K562 (cell line): ENCODE measurements around the gene FBXO10. TPM values are rescaled to one million over a fixed set of nuclear protein-coding genes. Genes with fewer than 3 reads are reported as not detected.
A peak's percentile ranks its signal among the peaks of the same experiment; 100 is the strongest.

Source experiments
- ATAC-seq: fragments of 200-7000 bp; cut with Tn5 transposase; 3 replicates; pipeline ENCODE4 v1.9.1; 2020; ENCODE audit warnings: moderate library complexity
- BruUV-seq: library from RNA; stranded (reverse); fragments of 400-500 nt; replicated peaks from 2 replicates; lab custom pipeline; 2021; lab: Mats Ljungman, UMichigan
- CTCF ChIA-PET: fragments of 300-600 bp; formaldehyde crosslinking; extraction: SDS; loops from one replicate; lab custom pipeline; 2021; ENCODE audit warnings: low intra/inter-chr PET ratio; lab: Yijun Ruan, JAX
- POLR2A ChIA-PET: fragments of 300-600, 350-650 bp; sonication (Branson Sonifier 250); formaldehyde crosslinking; extraction: SDS; loops from one replicate; lab custom pipeline; 2021; ENCODE audit warnings: antibody characterized with exemption, inconsistent platforms; lab: Yijun Ruan, JAX
- DNase-seq, 4 experiments: peaks; one replicate each; pipeline versions ENCODE4 v3.0.0 to v3.0.0-alpha.2; 2011 to 2018; ENCODE audit warnings: low spot score in 3 of 4, mixed read lengths in 3 of 4; ENCODE audit errors: extremely low read depth in 1 of 4
- FAIRE-seq: peaks from 2 replicates; lab custom pipeline; 2011; peaks lifted over from hg19 to GRCh38; lab: Jason Lieb, UNC
- H2AFZ ChIP-seq: 2 replicates; pipeline ENCODE4 v1.6.0; 2011; ENCODE audit warnings: low read depth, low read length, control low read depth, inconsistent platforms
- H3K27ac ChIP-seq: fragments of 200-600 bp; 3 replicates; pipeline ENCODE4 v1.8.0; 2011; ENCODE audit warnings: low read depth, mild to moderate bottlenecking, control low read depth, inconsistent platforms, low read length, moderate library complexity, mixed read lengths; ENCODE audit errors: extremely low read depth
- H3K27me3 ChIP-seq, 2 experiments: fragments of 300-600 bp in 1 of 2; 2 replicates in 1 of 2; 3 replicates in 1 of 2; pipeline versions ENCODE4 v1.6.0 to v1.8.0; 2011; ENCODE audit warnings: inconsistent platforms in 2 of 2, low read length in 2 of 2, mild to moderate bottlenecking in 1 of 2, mixed read lengths in 1 of 2, moderate library complexity in 1 of 2; ENCODE audit not compliant: control insufficient read depth in 2 of 2, insufficient read depth in 2 of 2
- H3K36me3 ChIP-seq: fragments of 300-600 bp; 3 replicates; pipeline ENCODE4 v1.8.0; 2011; ENCODE audit warnings: mild to moderate bottlenecking, low read length, inconsistent platforms; ENCODE audit not compliant: control insufficient read depth, insufficient read depth
- H3K4me1 ChIP-seq, 2 experiments: fragments of 200-600 bp in 1 of 2; replicated peaks in 1 of 2; 2 replicates in 1 of 2; 3 replicates in 1 of 2; pipeline versions ENCODE4 v1.5.1 to v1.8.0; 2011; ENCODE audit warnings: inconsistent platforms in 2 of 2, low read length in 2 of 2, mild to moderate bottlenecking in 1 of 2, mixed read lengths in 1 of 2, moderate library complexity in 1 of 2; ENCODE audit not compliant: control insufficient read depth in 2 of 2, insufficient read depth in 2 of 2
- H3K4me2 ChIP-seq: 2 replicates; pipeline ENCODE4 v1.6.1; 2011; ENCODE audit warnings: low read length, control low read depth, inconsistent platforms, mixed read lengths; ENCODE audit not compliant: insufficient read depth
- H3K4me3 ChIP-seq: fragments of 200-600 bp; sonication (generic), shearing (Covaris generic); 2 replicates; pipeline ENCODE4 v1.5.1; 2016; ENCODE audit warnings: control low read depth, inconsistent platforms
- H3K79me2 ChIP-seq: fragments of 200-600 bp; 3 replicates; pipeline ENCODE4 v1.8.0; 2011; ENCODE audit warnings: low read length, inconsistent platforms; ENCODE audit not compliant: control insufficient read depth, insufficient read depth
- H3K9ac ChIP-seq, 2 experiments: 2 replicates each; pipeline versions ENCODE4 v1.6.0 to v1.6.1; 2011; ENCODE audit warnings: low read depth in 2 of 2, low read length in 2 of 2, control low read depth in 1 of 2, inconsistent platforms in 1 of 2, mild to moderate bottlenecking in 1 of 2, mixed read lengths in 1 of 2; ENCODE audit not compliant: insufficient read depth in 1 of 2
- H3K9me1 ChIP-seq: one replicate; pipeline ENCODE4 v1.6.0; 2011; ENCODE audit warnings: inconsistent platforms, mild to moderate bottlenecking, low read length, moderate library complexity; ENCODE audit not compliant: control insufficient read depth, insufficient read depth
- H3K9me3 ChIP-seq: replicated peaks from 2 replicates; pipeline ENCODE4 v1.5.1; 2011; ENCODE audit warnings: low read depth, low read length, inconsistent platforms; ENCODE audit not compliant: control insufficient read depth, insufficient read depth
- H4K20me1 ChIP-seq: replicated peaks from 2 replicates; pipeline ENCODE4 v1.6.1; 2011; ENCODE audit warnings: low read length, inconsistent platforms, mixed read lengths; ENCODE audit not compliant: control insufficient read depth, insufficient read depth
- ATF1 ChIP-seq, 2 experiments: fragments of 450-650 bp in 1 of 2; IDR thresholded peaks; 2 replicates each; pipeline ENCODE4 v1.6.1; 2016; ENCODE audit warnings: missing compliant biosample characterization in 1 of 2, missing genetic modification characterization in 1 of 2
- CTCF ChIP-seq, 3 experiments: IDR thresholded peaks in 2 of 3; conservative IDR thresholded peaks in 1 of 3; 2 replicates each; pipeline ENCODE4 v1.5.1; 2011 to 2012; ENCODE audit warnings: low read length in 3 of 3, mild to moderate bottlenecking in 3 of 3, control low read depth in 2 of 3, improper control_type of control experiment in 1 of 3, inconsistent platforms in 1 of 3, low read depth in 1 of 3, mixed read lengths in 1 of 3, moderate library complexity in 1 of 3; ENCODE audit not compliant: insufficient read depth in 2 of 3
- DEAF1 ChIP-seq: fragments of 450-650 bp; formaldehyde crosslinking; IDR thresholded peaks from 2 replicates; pipeline ENCODE4 v1.4.0; 2020; ENCODE audit warnings: mild to moderate bottlenecking, moderate library complexity
- E2F8 ChIP-seq: fragments of 450-650 bp; IDR thresholded peaks from 2 replicates; pipeline ENCODE4 v1.7.1; 2018; ENCODE audit warnings: mild to moderate bottlenecking, low read depth; ENCODE audit not compliant: partially characterized antibody
- ELK1 ChIP-seq: sonication (generic); formaldehyde crosslinking; IDR thresholded peaks from 2 replicates; pipeline ENCODE4 v1.8.1; 2022; ENCODE audit warnings: missing genetic modification reagents
- ETV6 ChIP-seq, 3 experiments: fragments of 150-350 bp in 1 of 3; sonication (generic) in 1 of 3; formaldehyde crosslinking in 1 of 3; IDR thresholded peaks; 2 replicates each; pipeline versions ENCODE4 v1.6.1 to v1.8.0; 2014 to 2022; ENCODE audit warnings: borderline replicate concordance in 2 of 3, low read depth in 2 of 3, antibody characterized with exemption in 1 of 3, low read length in 1 of 3, mild to moderate bottlenecking in 1 of 3, missing genetic modification reagents in 1 of 3
- ILK ChIP-seq: fragments of 450-650 bp; IDR thresholded peaks from 2 replicates; pipeline ENCODE4 v1.6.1; 2016; ENCODE audit warnings: missing genetic modification characterization, low read depth, mild to moderate bottlenecking, missing compliant biosample characterization, moderate library complexity, borderline replicate concordance
- KHSRP ChIP-seq: fragments of 450-650 bp; IDR thresholded peaks from 2 replicates; pipeline ENCODE4 v1.6.1; 2017
- RBFOX2 ChIP-seq: fragments of 200-400 bp; formaldehyde crosslinking; IDR thresholded peaks from 2 replicates; pipeline ENCODE4 v1.6.1; 2017; ENCODE audit warnings: low read depth, mild to moderate bottlenecking, low read length, moderate library complexity
- XRCC3 ChIP-seq: fragments of 450-650 bp; IDR thresholded peaks from 2 replicates; pipeline ENCODE4 v1.6.1; 2017; ENCODE audit warnings: mild to moderate bottlenecking, moderate library complexity
- ZNF384 ChIP-seq: IDR thresholded peaks from 2 replicates; pipeline ENCODE4 v1.6.1; 2012; ENCODE audit warnings: low read depth, low read length, improper control_type of control experiment
- ZNF79 ChIP-seq: fragments of 250-450 bp; sonication (Bioruptor Pico); IDR thresholded peaks from 2 replicates; pipeline ENCODE4 v1.4.0; 2020; ENCODE audit warnings: low read depth, mild to moderate bottlenecking, moderate library complexity
- WGBS: fragments of 100-300 bp; shearing (Covaris generic); methylation state at CpG from one replicate; pipeline ENCODE4 v1.1.6; 2016; ENCODE audit warnings: low coverage, mixed read lengths; ENCODE audit not compliant: insufficient coverage; ENCODE audit errors: missing lambda C conversion rate; 5-methylcytosine and 5-hydroxymethylcytosine counted together
- in situ Hi-C: fragments of 300-500 bp; cut with MboI; formaldehyde crosslinking; loops from 4 replicates; pipeline ENCODE4 v1.15.0; 2018; ENCODE audit warnings: inconsistent platforms, mixed read lengths
- intact Hi-C: fragments of 100-400 bp; cut with micrococcal nuclease; formaldehyde crosslinking; loops from 2 replicates; pipeline ENCODE4 v1.14.2; 2022
- polyA plus RNA-seq, 8 experiments: library from polyadenylated mRNA; depleted of rRNA in 4 of 8; stranded (reverse) in 5 of 8; unstranded in 3 of 8; fragments of >200 nt; fragmentation: Nextera tagmentation in 2 of 8; fragmentation: Illumina TruSeq in 1 of 8; extraction: Ambion mirVana in 2 of 8; extraction: Trizol in 1 of 8; gene quantifications; 2 replicates each; pipeline versions ENCODE4 v1.2.1 to v1.2.3, GENCODE V29; 2011 to 2014; ENCODE audit warnings: inconsistent platforms in 1 of 8, missing spikeins in 1 of 8
- total RNA-seq, 7 experiments: library from RNA; depleted of rRNA in 6 of 7; stranded (reverse); fragments of >200 nt in 6 of 7; fragmentation: Illumina TruSeq in 2 of 7; extraction: Trizol in 2 of 7; gene quantifications; 2 replicates each; pipeline versions ENCODE4 v1.2.1 to v1.2.3, GENCODE V29; 2011 to 2021; ENCODE audit warnings: low replicate concordance in 1 of 7

The FBXO10 gene
- total and polyA plus RNA-seq, 9 of the 15 experiments (the other 6 are each of a cell fraction or from before 2014, with no cell fraction given), result 0.84 to 9.9 (median 6.0) TPM

- intact Hi-C loops, result loop anchor here (5.0 kb wide), 1 partner anchor 90 kb away; no protein-coding TSS in a partner anchor
- ChIA-PET CTCF (interaction anchor here (1.1 to 1.4 kb wide), 3 partner anchors 12 to 781 kb away, joined by 3 to 5 read pairs (median 4); no protein-coding TSS in a partner anchor), POLR2A (interaction anchor here (4.4 kb wide), 1 partner anchor 9 kb away, joined by 30 read pairs; the partner anchor contains the start of gene TOMM5)
- no TSS peak for BruUV-seq
- H3K4me1 ChIP-seq, result peaks cover 0 to 7% of the 10 kb centered on the region in 2 experiments; a peak in 1 of 5 replicates
- H2AFZ ChIP-seq, result no peak overlapping the region
- no peak overlapping the region for H3K4me3 ChIP-seq
- WGBS, result 81% methylated on average over 6 of the region's 6 CpGs
- in situ Hi-C loops, result no loop called here
- no peaks in the 10 kb centered on the region for H3K9me1 ChIP-seq
- peak; percentile 40 for FAIRE-seq
- peak in 2 of 4 experiments; percentile 32 to 57 for DNase-seq
- ATAC-seq, result peak; percentile 79
- no peaks in the 10 kb centered on the region for H3K9me3 ChIP-seq
- no peak overlapping the region for H3K9ac ChIP-seq
- H3K4me2 ChIP-seq, result no peak overlapping the region
- H3K36me3 ChIP-seq, result peaks cover 91% of the 10 kb centered on the region
- no peaks in the 10 kb centered on the region for H3K27me3 ChIP-seq
- peaks cover 81% of the 10 kb centered on the region for H3K79me2 ChIP-seq
- peaks cover 8% of the 10 kb centered on the region; the same call in 1 of the 2 replicates for H4K20me1 ChIP-seq
- H3K27ac ChIP-seq, result no peak overlapping the region
- TF ChIP-seq ILK (no peak), DEAF1 (CRISPR knock-in tag) (peak; percentile 44; the same call in 1 of the 2 replicates), ZNF384 (0 out of 2 replicates have a peak, but pooled peaks have one; percentile 3), CTCF (IDR thresholded peaks at IDR 0.05 in 2 of 3, conservative IDR thresholded peaks at IDR 0.05 in 1 of 3; ENCODE audit: insufficient read depth in 2 of 3, low read depth in 1 of 3, low read length in 3 of 3) (peak; percentile 40 to 80 (median 65); a peak in 5 of 6 replicates), RBFOX2 (0 out of 2 replicates have a peak, but pooled peaks have one; percentile 30), KHSRP (peak; percentile 15; the same call in 1 of the 2 replicates), ELK1 (no peak), ETV6 (IDR thresholded peaks at IDR 0.05; ENCODE audit: borderline replicate concordance in 1 of 2, low read depth in 2 of 2, low read length in 1 of 2) (no peak), ETV6 (CRISPR knock-in tag; IDR thresholded peaks at IDR 0.05; ENCODE audit: borderline replicate concordance) (no peak), E2F8 (peak; percentile 26), ATF1 (CRISPR knock-in tag; IDR thresholded peaks at IDR 0.05) (no peak), ATF1 (tag; IDR thresholded peaks at IDR 0.05) (no peak), ZNF79 (CRISPR knock-in tag) (no peak), XRCC3 (no peak)
These were observed 6.5 kb upstream of the FBXO10 start for GRCh38 chr9:37582548-37583157.
